ENCODE measurements around the gene ABCA4.
"Not testable (repeated sequence)": the region's sequence is repeated elsewhere in the genome, so short reads cannot be mapped to it uniquely, and the experiment has no call there.

Gene ABCA4

GRCh38 chr1:94120991-94121390, at the start of gene ABCA4:
Gene ABCA4, minus strand, starts transcription at chr1:94121148. Its CDS starts 103 bp downstream, at chr1:94121045.
- no peak for DNase-seq

- no peak for DNase-seq
These were observed 48.2 kb upstream of the ABCA4 start for GRCh38 chr1:94169126-94169525.

GRCh38 chr1:94165843-94166242, 44.9 kb upstream of the ABCA4 start:
- no peak for DNase-seq

- not testable (repeated sequence) for DNase-seq
These were observed 43.9 kb upstream of the ABCA4 start for GRCh38 chr1:94164885-94165284.

- not testable (repeated sequence) for DNase-seq
These were observed 43.2 kb upstream of the ABCA4 start for GRCh38 chr1:94164121-94164520.

GRCh38 chr1:94163249-94163648, 42.3 kb upstream of the ABCA4 start:
- not testable (repeated sequence) for DNase-seq

- no peak for DNase-seq
These were observed 39.9 kb upstream of the ABCA4 start for GRCh38 chr1:94160811-94161210.

- DNase-seq: no peak
These were observed 35.2 kb upstream of the ABCA4 start for GRCh38 chr1:94156096-94156625.

- DNase-seq: no peak
These were observed 34.0 kb upstream of the ABCA4 start for GRCh38 chr1:94154989-94155388.

- DNase-seq: no peak
These were observed 32.2 kb upstream of the ABCA4 start for GRCh38 chr1:94153133-94153532.

- not testable (repeated sequence) for DNase-seq
These were observed 28.2 kb upstream of the ABCA4 start for GRCh38 chr1:94149166-94149565.

GRCh38 chr1:94146273-94146672, 25.3 kb upstream of the ABCA4 start:
- no peak for DNase-seq

- no peak for DNase-seq
These were observed 23.9 kb upstream of the ABCA4 start for GRCh38 chr1:94144836-94145235.

GRCh38 chr1:94143809-94144176, 22.8 kb upstream of the ABCA4 start:
- no peak for DNase-seq

GRCh38 chr1:94143173-94143808, 22.3 kb upstream of the ABCA4 start:
- DNase-seq: no peak

- DNase-seq: no peak
These were observed 21.6 kb upstream of the ABCA4 start for GRCh38 chr1:94142583-94142982.

- no peak for DNase-seq
These were observed 21.1 kb upstream of the ABCA4 start for GRCh38 chr1:94142022-94142421.

- no peak for DNase-seq
These were observed 11.2 kb upstream of the ABCA4 start for GRCh38 chr1:94132111-94132510.

GRCh38 chr1:94130851-94131595, 10.1 kb upstream of the ABCA4 start:
- DNase-seq: no peak

GRCh38 chr1:94126651-94127050, 5.7 kb upstream of the ABCA4 start:
- no peak for DNase-seq

GRCh38 chr1:94125551-94126514, 4.9 kb upstream of the ABCA4 start:
- no peak for DNase-seq

- DNase-seq: no peak
These were observed 3.6 kb upstream of the ABCA4 start for GRCh38 chr1:94124538-94124937.
